Panc1 (cell line): Measurements from ENCODE around the gene BRINP2. TPM values are rescaled to one million over a fixed set of nuclear protein-coding genes. Genes with fewer than 3 reads are reported as not detected.

Experiments used
- ATAC-seq: fragments of 200-7000 bp; cut with Tn5 transposase; 2 replicates; pipeline ENCODE4 v1.9.1; 2020; ENCODE audit warnings: mild to moderate bottlenecking, moderate library complexity
- BruUV-seq: library from RNA; stranded (reverse); fragments of 400-500 nt; replicated peaks from 2 replicates; lab custom pipeline; 2021; lab: Mats Ljungman, UMichigan
- CTCF ChIA-PET: fragments of 300-600 bp; sonication (Branson Sonifier 250); formaldehyde crosslinking; loops from one replicate; lab custom pipeline; 2022; ENCODE audit warnings: antibody characterized with exemption; lab: Charles Lee
- POLR2A ChIA-PET: fragments of 300-600 bp; sonication (Branson Sonifier 250); formaldehyde crosslinking; loops from one replicate; lab custom pipeline; 2022; ENCODE audit warnings: antibody characterized with exemption; lab: Charles Lee
- DNase-seq: peaks from one replicate; pipeline ENCODE4 v3.0.0-alpha.2; 2010; ENCODE audit warnings: low read depth, low spot score
- H3K27ac ChIP-seq: 2 replicates; pipeline ENCODE4 v1.5.1; 2011; ENCODE audit warnings: mild to moderate bottlenecking, low read length, inconsistent platforms
- H3K27me3 ChIP-seq: fragments of 200-500 bp; sonication (Bioruptor generic); 2 replicates; pipeline ENCODE4 v1.6.0; 2014; ENCODE audit warnings: low read length, inconsistent platforms; ENCODE audit not compliant: control insufficient read depth, insufficient read depth
- H3K36me3 ChIP-seq: fragments of 200-500 bp; sonication (Bioruptor generic); 2 replicates; pipeline ENCODE4 v1.5.1; 2014; ENCODE audit warnings: inconsistent platforms, mild to moderate bottlenecking, low read length, moderate library complexity; ENCODE audit not compliant: control insufficient read depth, insufficient read depth
- H3K4me1 ChIP-seq: 2 replicates; pipeline ENCODE4 v1.5.1; 2011; ENCODE audit warnings: inconsistent platforms, mild to moderate bottlenecking, low read length, moderate library complexity; ENCODE audit not compliant: control insufficient read depth, insufficient read depth
- H3K4me3 ChIP-seq, 2 experiments: 2 replicates each; pipeline ENCODE4 v1.5.1; 2011 to 2012; ENCODE audit warnings: low read depth in 2 of 2, low read length in 2 of 2, mild to moderate bottlenecking in 2 of 2, inconsistent platforms in 1 of 2, moderate library complexity in 1 of 2
- H3K9me3 ChIP-seq: fragments of 200-500 bp; sonication (Bioruptor generic); 2 replicates; pipeline ENCODE4 v1.5.1; 2014; ENCODE audit warnings: low read depth, mild to moderate bottlenecking, inconsistent platforms, low read length, moderate library complexity; ENCODE audit not compliant: control insufficient read depth, insufficient read depth
- CTCF ChIP-seq: fragments of 450-650 bp; IDR thresholded peaks from 2 replicates; pipeline ENCODE4 v1.5.1; 2017; ENCODE audit warnings: mild to moderate bottlenecking
- POLR2AphosphoS5 ChIP-seq: IDR thresholded peaks from 2 replicates; pipeline ENCODE4 v1.6.1; 2012; ENCODE audit warnings: mild to moderate bottlenecking, low read depth, low read length, moderate library complexity
- REST ChIP-seq, 2 experiments: IDR thresholded peaks; 2 replicates each; pipeline ENCODE4 v1.6.1; 2011 to 2012; ENCODE audit warnings: low read depth in 2 of 2, control low read depth in 1 of 2, low read length in 1 of 2, mild to moderate bottlenecking in 1 of 2, moderate library complexity in 1 of 2; ENCODE audit not compliant: insufficient read depth in 1 of 2
- SIN3A ChIP-seq: IDR thresholded peaks from 2 replicates; pipeline ENCODE4 v1.6.1; 2012; ENCODE audit warnings: low read depth, mild to moderate bottlenecking, low read length, moderate library complexity, borderline replicate concordance; ENCODE audit not compliant: insufficient read depth
- TCF7L2 ChIP-seq: IDR thresholded peaks from 2 replicates; pipeline ENCODE4 v1.6.1; 2011; ENCODE audit warnings: mild to moderate bottlenecking, low read depth, low read length, inconsistent platforms
- in situ Hi-C: cut with HindIII; loops from 2 replicates; pipeline ENCODE4 v1.10.0; 2016; ENCODE audit warnings: low sequenced_read_pairs, low pct_unique_long_range_greater_than_20kb
- intact Hi-C: fragments of 100-400 bp; cut with micrococcal nuclease; formaldehyde crosslinking; loops from one replicate; pipeline ENCODE4 v1.10.0; 2022; ENCODE audit not compliant: unreplicated experiment
- total RNA-seq: library from RNA; stranded (reverse); gene quantifications from one replicate; pipeline ENCODE4 v1.2.1, GENCODE V29; 2021; ENCODE audit not compliant: unreplicated experiment

The BRINP2 gene
- total RNA-seq, 1 experiment from 2014 or later, result not detected

DNA sequence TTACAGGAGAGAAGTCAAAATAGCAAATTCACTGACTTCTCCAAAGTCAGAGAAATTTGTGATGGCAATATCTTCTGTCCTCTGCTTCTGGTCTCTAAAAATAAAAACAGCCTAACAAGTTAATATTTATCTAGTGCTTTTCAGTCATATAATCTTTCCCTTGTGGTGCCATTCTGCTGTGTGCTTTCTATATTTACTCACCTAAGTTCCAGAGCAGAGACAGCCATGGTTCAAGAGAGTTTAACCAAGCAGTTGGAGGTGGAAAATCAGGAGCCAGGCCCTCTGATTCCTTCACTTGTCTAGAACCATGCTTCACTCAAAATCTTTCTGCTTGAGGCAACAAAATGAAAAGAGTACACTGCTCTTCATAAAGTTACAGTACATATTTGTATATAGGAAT, 39.3 kb downstream of the BRINP2 start:
- in situ Hi-C loops, result no loop called here
- intact Hi-C loops, result no loop called here
- ChIA-PET POLR2A (no interaction called here), CTCF (no interaction called here)
- H3K27ac ChIP-seq, result no peak overlapping the region
- H3K4me3 ChIP-seq, result no peak overlapping the region
- TF ChIP-seq POLR2AphosphoS5 (no peak), SIN3A (no peak)
- ATAC-seq (no peak), DNase-seq (no peak)
- H3K4me1 ChIP-seq, result no peaks in the 10 kb centered on the region
- no peaks in the 10 kb centered on the region for H3K9me3 ChIP-seq
- H3K36me3 ChIP-seq, result no peaks in the 10 kb centered on the region
- H3K27me3 ChIP-seq, result no peaks in the 10 kb centered on the region
- no TSS peak for BruUV-seq

DNA sequence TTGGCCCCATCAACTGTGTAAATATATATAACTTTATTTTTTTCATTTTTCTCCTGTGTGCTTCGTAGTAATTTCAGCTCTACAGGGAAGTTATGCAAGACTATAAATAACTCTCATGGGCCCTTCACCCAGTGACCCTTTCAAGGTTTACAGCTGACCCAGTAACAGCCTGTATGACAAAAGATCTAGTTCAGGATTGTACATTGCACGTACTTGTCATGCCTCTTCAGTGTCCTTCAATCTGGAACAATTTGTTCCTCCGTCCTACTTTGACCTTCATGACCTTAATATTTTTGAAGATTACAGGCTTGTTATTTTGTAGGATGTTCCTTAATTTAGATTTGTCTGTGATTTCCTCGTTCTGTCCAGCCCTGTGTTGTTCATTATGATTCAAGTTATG, 40.5 kb downstream of the BRINP2 start:
- TF ChIP-seq POLR2AphosphoS5 (no peak), CTCF (no peak), REST (IDR thresholded peaks at IDR 0.05; ENCODE audit: insufficient read depth in 1 of 2, low read depth in 2 of 2, low read length in 1 of 2) (no peak), TCF7L2 (no peak), SIN3A (no peak)
- intact Hi-C loops, result no loop called here

GRCh38 chr1:177216587-177217202, 45.9 kb downstream of the BRINP2 start:
- no peak for DNase-seq
- no peak for TF ChIP-seq POLR2AphosphoS5
- no peak for TF ChIP-seq CTCF
- no peak for TF ChIP-seq REST (IDR thresholded peaks at IDR 0.05; ENCODE audit: insufficient read depth in 1 of 2, low read depth in 2 of 2, low read length in 1 of 2)
- no peak for TF ChIP-seq TCF7L2
- no peak for TF ChIP-seq SIN3A
- H3K36me3 ChIP-seq, result no peaks in the 10 kb centered on the region
- H3K27me3 ChIP-seq, result no peaks in the 10 kb centered on the region
- intact Hi-C loops (no loop called here), in situ Hi-C loops (no loop called here)
- H3K4me1 ChIP-seq, result no peaks in the 10 kb centered on the region
- ChIA-PET POLR2A (no interaction called here), CTCF (no interaction called here)
- no peak overlapping the region for H3K4me3 ChIP-seq
- H3K9me3 ChIP-seq, result no peaks in the 10 kb centered on the region
- no TSS peak for BruUV-seq
- H3K27ac ChIP-seq, result no peak overlapping the region
- no peak for ATAC-seq

More for the DNA sequence above, 40.5 kb downstream of the BRINP2 start:
- BruUV-seq, result no TSS peak
- POLR2A ChIA-PET, result no interaction called here
- in situ Hi-C loops, result no loop called here
- H3K27me3 ChIP-seq, result no peaks in the 10 kb centered on the region
- H3K4me1 ChIP-seq, result no peaks in the 10 kb centered on the region
- no peaks in the 10 kb centered on the region for H3K9me3 ChIP-seq
- H3K4me3 ChIP-seq, result no peak overlapping the region
- DNase-seq, result no peak
- no peak overlapping the region for H3K27ac ChIP-seq
- no peaks in the 10 kb centered on the region for H3K36me3 ChIP-seq
- CTCF ChIA-PET, result no interaction called here
- ATAC-seq, result no peak
